ENCODE measurements around the gene DHRS4.
"Not testable (repeated sequence)": the region's sequence is repeated elsewhere in the genome, so short reads cannot be mapped to it uniquely, and the experiment has no call there.

The DHRS4 gene

GRCh38 chr14:23984891-23985602, 31.5 kb downstream of the DHRS4 start:
- no peak for DNase-seq (ENCODE audit: low spot score)

GRCh38 chr14:23988223-23988606, 34.6 kb downstream of the DHRS4 start:
- DNase-seq (ENCODE audit: low spot score) = not testable (repeated sequence)

- peak; percentile 83 for DNase-seq (ENCODE audit: low spot score)
Measured at GRCh38 chr14:23988607-23989363, 35.2 kb downstream of the DHRS4 start, which contains the start of gene DHRS4L2. Gene DHRS4L2, plus strand, starts transcription at chr14:23988929. Its CDS starts 19 bp downstream, at chr14:23988948.

- peak; percentile 26 for DNase-seq (ENCODE audit: low spot score)
Measured at GRCh38 chr14:23989734-23990445, 36.3 kb downstream of the DHRS4 start.

- not testable (repeated sequence) for DNase-seq (ENCODE audit: low spot score)
Measured at GRCh38 chr14:23990961-23991360, 37.4 kb downstream of the DHRS4 start.

GRCh38 chr14:23993042-23993441, 39.5 kb downstream of the DHRS4 start:
- not testable (repeated sequence) for DNase-seq (ENCODE audit: low spot score)

GRCh38 chr14:23996009-23996408, 42.4 kb downstream of the DHRS4 start:
- not testable (repeated sequence) for DNase-seq (ENCODE audit: low spot score)

GRCh38 chr14:23996825-23997224, 43.3 kb downstream of the DHRS4 start:
- not testable (repeated sequence) for DNase-seq (ENCODE audit: low spot score)

GRCh38 chr14:23999640-24000039, 46.1 kb downstream of the DHRS4 start:
- DNase-seq (ENCODE audit: low spot score) = not testable (repeated sequence)

GRCh38 chr14:24001078-24001477, 47.5 kb downstream of the DHRS4 start:
- not testable (repeated sequence) for DNase-seq (ENCODE audit: low spot score)

GRCh38 chr14:24001679-24002078, 48.1 kb downstream of the DHRS4 start:
- DNase-seq (ENCODE audit: low spot score) = not testable (repeated sequence)

- DNase-seq (ENCODE audit: low spot score) = not testable (repeated sequence)
Measured at GRCh38 chr14:24006471-24006816, 52.9 kb downstream of the DHRS4 start.

GRCh38 chr14:24006817-24007652, 53.5 kb downstream of the DHRS4 start:
- peak; percentile 41 for DNase-seq (ENCODE audit: low spot score)

GRCh38 chr14:24011051-24011450, 57.5 kb downstream of the DHRS4 start:
- no peak for DNase-seq (ENCODE audit: low spot score)

GRCh38 chr14:24012726-24013273, 59.2 kb downstream of the DHRS4 start:
- DNase-seq (ENCODE audit: low spot score) = not testable (repeated sequence)

- DNase-seq (ENCODE audit: low spot score) = peak; percentile 77
Measured at GRCh38 chr14:24013654-24014514, 60.3 kb downstream of the DHRS4 start.

- DNase-seq (ENCODE audit: low spot score) = not testable (repeated sequence)
Measured at GRCh38 chr14:24015745-24016144, 62.2 kb downstream of the DHRS4 start.
